Esophagus squamous epithelium (tissue), 5 donors: ENCODE measurements around the gene MRC2. TPM values are rescaled to one million over a fixed set of nuclear protein-coding genes. Genes with fewer than 3 reads are reported as not detected.

Experiments used
- DNase-seq: peaks from one replicate; lab custom pipeline; 2025; lab: John Stamatoyannopoulos, UW
- H3K27ac ChIP-seq, 4 donors: fragments of 200-600 bp; sonication (generic); one replicate each; pipeline ENCODE4 v1.5.1; 2016 to 2019; ENCODE audit warnings: mild to moderate bottlenecking in 1 of 4
- H3K27me3 ChIP-seq, 4 donors: fragments of 200-600 bp; sonication (generic); 1 replicate in 3 of 4; 2 replicates in 1 of 4; pipeline versions ENCODE4 v1.5.1 to v1.6.0; 2017 to 2021; ENCODE audit warnings: antibody characterized with exemption in 1 of 4
- H3K36me3 ChIP-seq, 3 donors: fragments of 200-600 bp; sonication (generic); one replicate each; pipeline ENCODE4 v1.5.1; 2016 to 2019
- H3K4me1 ChIP-seq, 3 donors: fragments of 200-600 bp; sonication (generic); one replicate each; pipeline ENCODE4 v1.5.1; 2017 to 2019
- H3K4me3 ChIP-seq, 4 donors: fragments of 200-600 bp; sonication (generic); 1 replicate in 3 of 4; 2 replicates in 1 of 4; pipeline ENCODE4 v1.5.1; 2016 to 2019; ENCODE audit warnings: mild to moderate bottlenecking in 2 of 4, moderate library complexity in 1 of 4
- H3K9me3 ChIP-seq, 3 donors: fragments of 200-600 bp; sonication (generic); one replicate each; pipeline ENCODE4 v1.5.1; 2016 to 2019
- CTCF ChIP-seq, 6 experiments: fragments of 450-650 bp in 4 of 6; fragments of 200-600 bp in 2 of 6; sonication (generic) in 2 of 6; IDR thresholded peaks; one replicate each; pipeline ENCODE4 v1.5.1; 2016 to 2019; ENCODE audit warnings: antibody characterized with exemption in 6 of 6, mild to moderate bottlenecking in 4 of 6, moderate library complexity in 4 of 6
- POLR2A ChIP-seq, 4 donors: fragments of 450-650 bp; IDR thresholded peaks; one replicate each; pipeline ENCODE4 v1.6.1; 2017; ENCODE audit warnings: antibody characterized with exemption in 4 of 4, mild to moderate bottlenecking in 4 of 4, moderate library complexity in 3 of 4
- WGBS, 2 donors: methylation state at CpG; one replicate each; pipeline ENCODE4 v1.1.5; 2018; 5-methylcytosine and 5-hydroxymethylcytosine counted together
- intact Hi-C: fragments of 100-400 bp; cut with DNase I; formaldehyde crosslinking; loops from one replicate; pipeline ENCODE4 v1.15.0; 2022
- total RNA-seq, 4 donors: library from RNA; depleted of rRNA; stranded (reverse); fragments of >200 nt; gene quantifications; one replicate each; pipeline ENCODE4 v1.1.0, GENCODE V29; 2016
- donor health status: DM: yes; HTN: yes; CAD: no.

MRC2 gene
- total RNA-seq, 4 donors from 2014 or later, result 38.8 to 64.7 (median 61.6) TPM

- Histone ChIP-seq H3K27me3 (no peaks in the 10 kb centered on the region), H3K36me3 (peaks cover 0 to 29% (median 0%) of the 10 kb centered on the region in 3 donors), H3K4me3 (no peak overlapping the region), H3K27ac (peak overlapping the region in 3 of 4 donors; percentile 60 to 89 (median 62)), H3K4me1 (peaks cover 0 to 62% (median 32%) of the 10 kb centered on the region in 3 donors), H3K9me3 (no peaks in the 10 kb centered on the region)
- no peak for DNase-seq
- TF ChIP-seq CTCF (IDR thresholded peaks at IDR 0.05), result no peak
- intact Hi-C loops, result no loop called here
- 83% methylated on average over 7 of the region's 40 CpGs; no CpG with 5 or more reads in 1 of the 2 donors for WGBS, 2 donors
Measured at GRCh38 chr17:62666801-62667591, 39.5 kb downstream of the MRC2 start.

GRCh38 chr17:62668091-62668804, 40.8 kb downstream of the MRC2 start:
- intact Hi-C loops, result no loop called here
- Histone ChIP-seq H3K36me3 (peaks cover 0 to 29% (median 0%) of the 10 kb centered on the region in 3 donors), H3K4me3 (no peak overlapping the region), H3K27me3 (no peaks in the 10 kb centered on the region), H3K27ac (peak overlapping the region; percentile 76 to 89 (median 86)), H3K9me3 (no peaks in the 10 kb centered on the region), H3K4me1 (peaks cover 0 to 69% (median 37%) of the 10 kb centered on the region in 3 donors)
- DNase-seq, result no peak
- 46 to 55% methylated on average over 10 of the region's 10 CpGs for WGBS, 2 donors
- TF ChIP-seq CTCF (IDR thresholded peaks at IDR 0.05) (peak in 2 of 6 experiments; percentile 9 to 22), POLR2A (IDR thresholded peaks at IDR 0.05) (no peak)

- intact Hi-C loops, result no loop called here
- Histone ChIP-seq H3K27ac (peak overlapping the region; percentile 76 to 89 (median 86)), H3K36me3 (peaks cover 0 to 30% (median 0%) of the 10 kb centered on the region in 3 donors), H3K9me3 (no peaks in the 10 kb centered on the region), H3K4me1 (peaks cover 5 to 87% (median 47%) of the 10 kb centered on the region in 3 donors), H3K4me3 (peak overlapping the region in 1 of 4 donors; percentile 18), H3K27me3 (no peaks in the 10 kb centered on the region)
- no peak for DNase-seq
- WGBS, 2 donors, result 28 to 65% methylated on average over 7 to 8 of the region's 24 CpGs
- TF ChIP-seq CTCF (IDR thresholded peaks at IDR 0.05) (no peak), POLR2A (IDR thresholded peaks at IDR 0.05) (no peak)
Measured at GRCh38 chr17:62670202-62670821, 42.8 kb downstream of the MRC2 start.

GRCh38 chr17:62671553-62671952, 44.1 kb downstream of the MRC2 start:
- peak overlapping the region; percentile 76 to 89 (median 86) for H3K27ac ChIP-seq
- H3K9me3 ChIP-seq, result no peaks in the 10 kb centered on the region
- peak overlapping the region in 3 of 4 donors; percentile 2 to 45 (median 24) for H3K4me3 ChIP-seq
- H3K27me3 ChIP-seq, result no peaks in the 10 kb centered on the region
- TF ChIP-seq CTCF (IDR thresholded peaks at IDR 0.05) (peak in 1 of 6 experiments; percentile 17), POLR2A (IDR thresholded peaks at IDR 0.05) (no peak)
- H3K36me3 ChIP-seq, result peaks cover 0 to 31% (median 0%) of the 10 kb centered on the region in 3 donors
- DNase-seq, result no peak
- H3K4me1 ChIP-seq, result peaks cover 5 to 99% (median 49%) of the 10 kb centered on the region in 3 donors
- intact Hi-C loops, result no loop called here
- WGBS, 2 donors, result 20% methylated on average over 2 of the region's 14 CpGs; no CpG with 5 or more reads in 1 of the 2 donors
